Ovary (tissue), 9 donors: ENCODE measurements around the gene ERG. TPM values are rescaled to one million over a fixed set of nuclear protein-coding genes. Genes with fewer than 3 reads are reported as not detected.

Experiments
- DNase-seq, 5 donors: peaks; one replicate each; pipeline ENCODE4 v3.0.0-alpha.2; 2019 to 2020
- H3K27ac ChIP-seq, 2 donors: fragments of 200-600 bp; one replicate each; pipeline versions ENCODE4 v1.5.1 to v1.8.0; 2019 to 2022
- H3K27me3 ChIP-seq: fragments of 200-600 bp; one replicate; pipeline ENCODE4 v1.8.0; 2022
- H3K36me3 ChIP-seq: fragments of 200-600 bp; sonication (generic); one replicate; pipeline ENCODE4 v1.5.1; 2019
- H3K4me1 ChIP-seq: one replicate; pipeline ENCODE4 v1.8.1; 2013; ENCODE audit warnings: mild to moderate bottlenecking, moderate library complexity; ENCODE audit not compliant: insufficient read depth
- H3K4me3 ChIP-seq: fragments of 200-600 bp; sonication (generic); one replicate; pipeline ENCODE4 v1.5.1; 2017
- H3K9me3 ChIP-seq, 2 donors: fragments of 200-600 bp in 1 of 2; sonication (generic) in 1 of 2; one replicate each; pipeline versions ENCODE4 v1.5.1 to v1.8.1; 2013 to 2019; ENCODE audit warnings: mild to moderate bottlenecking in 1 of 2, moderate library complexity in 1 of 2
- EP300 ChIP-seq: sonication (generic); formaldehyde crosslinking; IDR thresholded peaks from one replicate; pipeline ENCODE4 v1.6.1; 2017; ENCODE audit warnings: antibody characterized with exemption
- POLR2A ChIP-seq: fragments of 450-650 bp; IDR thresholded peaks from one replicate; pipeline ENCODE4 v1.6.1; 2017; ENCODE audit warnings: antibody characterized with exemption, mild to moderate bottlenecking, moderate library complexity
- WGBS, 3 donors: extraction: QIAGEN DNeasy Blood & Tissue Kit in 1 of 3; methylation state at CpG; one replicate each; pipeline versions ENCODE4 v1.1.5 to v1.1.7; 2013 to 2017; 5-methylcytosine and 5-hydroxymethylcytosine counted together
- intact Hi-C, 4 donors: fragments of 100-400 bp; cut with DNase I; formaldehyde crosslinking; loops; one replicate each; pipeline versions ENCODE4 v1.11.0 to v1.15.1; 2022 to 2023
- polyA plus RNA-seq, 2 donors: library from polyadenylated mRNA; stranded (reverse); fragments of 200-250 nt in 1 of 2; fragments of 350-450 nt in 1 of 2; fragmentation: Illumina TruSeq in 1 of 2; extraction: RNeasy Lipid Tissue Mini Kit (QIAGEN cat#74804) in 1 of 2; gene quantifications; one replicate each; pipeline ENCODE4 v1.2.3, GENCODE V29; 2013 to 2014
- total RNA-seq, 7 donors: library from RNA; depleted of rRNA in 2 of 7; stranded (reverse); fragments of >200 nt in 2 of 7; fragmentation: NEBNext Ultra II Directional in 3 of 7; extraction: Animal tissue kit (Norgen Biotek cat#: 25700) in 3 of 7; gene quantifications; one replicate each; pipeline versions ENCODE4 v1.1.0 to v1.2.4, GENCODE V29; 2016 to 2023
- TF ChIP-seq, protein P1 (sequence below), 3 donors: fragments of 450-650 bp in 2 of 3; fragments of 200-600 bp in 1 of 3; IDR thresholded peaks; one replicate each; pipeline versions ENCODE4 v1.5.1 to v1.8.0; 2016 to 2022; ENCODE audit warnings: antibody characterized with exemption in 3 of 3, mild to moderate bottlenecking in 1 of 3
- donor health status: DM: no; HTN: no; CAD: no; lungs with moderate emphysema.
- donor health status: DM: no; HTN: no; CAD: no.
- donor health status: Bipolar disorder and iron deficiency.
- donor health status: DM: yes; HTN: yes; CAD: no.
- donor health status: DM: no; HTN: no; CAD: no.
- donor health status: DM: yes; HTN: yes; CAD: no.

ERG gene
- total and polyA plus RNA-seq, 9 donors = 3.8 to 23.1 (median 9.5) TPM

DNA sequence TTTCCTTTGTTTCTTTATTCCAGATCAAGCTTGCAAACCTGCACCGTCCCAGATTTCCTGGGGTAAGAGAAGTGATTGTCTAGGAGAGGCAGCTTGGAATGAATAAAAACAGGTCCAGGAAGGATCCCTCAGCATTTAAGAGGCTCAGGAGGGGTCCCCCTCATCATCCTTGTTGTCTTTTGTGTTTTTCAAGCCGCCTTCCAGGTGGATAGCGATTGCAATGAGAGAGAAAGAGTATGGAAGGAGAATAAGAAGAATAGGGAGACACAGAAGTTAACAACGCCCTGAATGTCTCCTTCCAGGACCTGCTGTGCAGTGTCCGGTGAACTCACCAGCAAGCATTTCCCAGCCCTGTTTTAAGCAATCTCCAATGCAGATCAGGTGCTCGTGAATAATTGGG is 8.5 kb downstream of the ERG start:
- H3K4me3 ChIP-seq = no peak overlapping the region
- DNase-seq = no peak
- intact Hi-C loops = no loop called here
- no peaks in the 10 kb centered on the region for H3K27me3 ChIP-seq
- H3K9me3 ChIP-seq = no peaks in the 10 kb centered on the region
- H3K27ac ChIP-seq = no peak overlapping the region
- no peaks in the 10 kb centered on the region for H3K36me3 ChIP-seq
- TF ChIP-seq POLR2A (no peak), EP300 (no peak)
- TF ChIP-seq, protein P1, sequence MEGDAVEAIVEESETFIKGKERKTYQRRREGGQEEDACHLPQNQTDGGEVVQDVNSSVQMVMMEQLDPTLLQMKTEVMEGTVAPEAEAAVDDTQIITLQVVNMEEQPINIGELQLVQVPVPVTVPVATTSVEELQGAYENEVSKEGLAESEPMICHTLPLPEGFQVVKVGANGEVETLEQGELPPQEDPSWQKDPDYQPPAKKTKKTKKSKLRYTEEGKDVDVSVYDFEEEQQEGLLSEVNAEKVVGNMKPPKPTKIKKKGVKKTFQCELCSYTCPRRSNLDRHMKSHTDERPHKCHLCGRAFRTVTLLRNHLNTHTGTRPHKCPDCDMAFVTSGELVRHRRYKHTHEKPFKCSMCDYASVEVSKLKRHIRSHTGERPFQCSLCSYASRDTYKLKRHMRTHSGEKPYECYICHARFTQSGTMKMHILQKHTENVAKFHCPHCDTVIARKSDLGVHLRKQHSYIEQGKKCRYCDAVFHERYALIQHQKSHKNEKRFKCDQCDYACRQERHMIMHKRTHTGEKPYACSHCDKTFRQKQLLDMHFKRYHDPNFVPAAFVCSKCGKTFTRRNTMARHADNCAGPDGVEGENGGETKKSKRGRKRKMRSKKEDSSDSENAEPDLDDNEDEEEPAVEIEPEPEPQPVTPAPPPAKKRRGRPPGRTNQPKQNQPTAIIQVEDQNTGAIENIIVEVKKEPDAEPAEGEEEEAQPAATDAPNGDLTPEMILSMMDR (IDR thresholded peaks at IDR 0.05) = no peak
- WGBS, 3 donors = 76 to 91% (median 83%) methylated on average over 6 of the region's 6 CpGs
- no peaks in the 10 kb centered on the region for H3K4me1 ChIP-seq

DNA sequence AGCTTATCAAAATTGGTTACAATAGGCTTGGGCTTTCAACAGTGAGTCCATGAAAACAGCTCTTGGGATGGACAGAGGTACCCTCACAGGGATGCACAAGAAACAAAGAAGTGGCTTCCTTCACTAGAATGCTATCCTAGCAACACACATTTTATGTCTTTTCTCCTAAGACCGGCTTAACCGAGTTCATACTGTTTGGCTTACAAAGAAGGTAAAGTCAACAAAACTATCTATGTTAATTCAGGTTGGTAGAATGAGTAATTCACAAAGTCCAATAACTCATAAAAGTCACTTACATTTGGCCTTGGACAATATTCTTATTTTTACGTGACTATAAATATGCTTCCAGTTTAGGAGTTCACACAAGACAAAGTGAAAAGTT is 9.0 kb downstream of the ERG start:
- intact Hi-C loops = no loop called here
- 80 to 90% (median 85%) methylated on average over 3 of the region's 3 CpGs for WGBS, 3 donors
- Histone ChIP-seq H3K9me3 (no peaks in the 10 kb centered on the region), H3K27ac (no peak overlapping the region), H3K4me3 (no peak overlapping the region), H3K4me1 (no peaks in the 10 kb centered on the region), H3K27me3 (no peaks in the 10 kb centered on the region), H3K36me3 (no peaks in the 10 kb centered on the region)
- no peak for DNase-seq
- TF ChIP-seq EP300 = no peak
- TF ChIP-seq POLR2A = no peak
- TF ChIP-seq, protein P1 (IDR thresholded peaks at IDR 0.05) = no peak

DNA sequence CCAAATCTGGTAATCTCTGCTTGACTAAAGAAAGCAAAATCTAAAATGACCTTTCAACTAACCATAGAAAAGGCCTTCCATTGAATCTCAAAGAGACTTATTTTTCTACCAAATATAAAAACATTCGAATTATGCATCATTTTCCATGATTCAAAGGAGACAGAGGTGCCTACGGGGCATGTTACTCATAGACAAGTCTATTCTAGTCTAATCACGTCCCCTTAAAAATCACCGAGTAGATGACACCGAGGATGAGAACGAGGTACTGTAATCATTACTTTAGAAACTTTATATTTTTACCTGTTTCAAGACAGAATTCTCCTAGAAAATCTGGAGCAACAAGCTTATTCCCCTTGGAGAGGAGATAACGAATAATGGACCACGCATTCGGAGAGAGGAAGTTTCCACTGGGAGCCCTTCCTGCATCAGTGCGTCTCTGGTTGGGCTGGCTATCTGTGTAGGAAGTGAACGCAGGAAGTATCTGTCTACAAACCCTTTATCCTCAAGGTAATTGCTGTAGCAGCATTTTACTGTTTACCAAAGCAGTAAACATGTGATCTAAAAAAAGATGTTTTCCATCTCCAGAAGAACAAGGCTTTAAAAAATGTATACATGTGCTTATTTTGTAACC is 9.5 kb downstream of the ERG start:
- Histone ChIP-seq H3K9me3 (no peaks in the 10 kb centered on the region), H3K27ac (no peak overlapping the region)
- DNase-seq = no peak

DNA sequence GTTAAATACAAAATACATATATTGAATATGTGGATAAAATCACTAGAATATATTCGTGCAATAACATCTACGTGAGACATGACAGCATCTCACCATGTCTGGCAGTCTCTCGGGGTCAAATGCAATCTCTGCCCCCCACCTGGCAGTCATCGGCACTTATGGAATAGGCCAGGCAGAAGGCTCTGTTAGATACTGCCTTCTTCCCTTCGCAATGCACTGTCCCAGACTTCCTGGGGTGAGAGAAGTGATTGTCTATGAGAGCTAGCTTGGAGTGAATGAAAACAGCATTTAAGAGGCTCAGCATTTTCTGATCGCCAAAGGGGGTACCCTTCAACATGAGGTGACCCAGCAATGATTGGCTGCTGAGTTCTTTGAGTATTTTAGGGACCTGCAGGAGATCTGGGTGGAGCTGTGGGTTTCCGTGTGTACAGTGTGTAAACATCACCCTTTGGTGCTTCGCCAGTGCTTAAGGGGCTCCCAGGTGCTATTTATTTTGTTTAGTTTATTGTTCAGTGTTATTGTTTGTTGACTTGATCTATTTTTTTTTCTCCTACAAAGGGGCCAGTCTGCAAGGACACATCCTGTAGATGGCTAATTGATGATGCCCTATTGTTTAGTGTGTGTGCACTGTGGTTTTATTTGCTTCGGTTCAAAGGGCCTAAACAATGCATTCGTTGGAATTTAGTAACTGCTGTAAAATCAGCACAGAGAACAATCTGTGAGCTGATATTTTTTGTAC is 10.2 kb downstream of the ERG start:
- 83 to 89% (median 86%) methylated on average over 10 of the region's 10 CpGs for WGBS, 3 donors
- Histone ChIP-seq H3K27me3 (no peaks in the 10 kb centered on the region), H3K9me3 (no peaks in the 10 kb centered on the region), H3K4me3 (no peak overlapping the region), H3K4me1 (no peaks in the 10 kb centered on the region), H3K36me3 (no peaks in the 10 kb centered on the region), H3K27ac (no peak overlapping the region)
- TF ChIP-seq, protein P1 (IDR thresholded peaks at IDR 0.05) = no peak
- TF ChIP-seq POLR2A = no peak
- intact Hi-C loops = no loop called here
- no peak for DNase-seq

More for the DNA sequence above, 9.5 kb downstream of the ERG start:
- TF ChIP-seq EP300 = no peak
- TF ChIP-seq, protein P1 (IDR thresholded peaks at IDR 0.05) = no peak
- no peak for TF ChIP-seq POLR2A
- WGBS, 3 donors = 83 to 92% (median 91%) methylated on average over 11 of the region's 11 CpGs
- intact Hi-C loops = no loop called here
- Histone ChIP-seq H3K36me3 (no peaks in the 10 kb centered on the region), H3K27me3 (no peaks in the 10 kb centered on the region), H3K4me3 (no peak overlapping the region), H3K4me1 (no peaks in the 10 kb centered on the region)
